Measurements from ENCODE around the gene GCA. TPM values are rescaled to one million over a fixed set of nuclear protein-coding genes. Genes with fewer than 3 reads are reported as not detected.

The GCA gene
- total RNA-seq, 1 donor from 2014 or later = 11.7 TPM

DNA sequence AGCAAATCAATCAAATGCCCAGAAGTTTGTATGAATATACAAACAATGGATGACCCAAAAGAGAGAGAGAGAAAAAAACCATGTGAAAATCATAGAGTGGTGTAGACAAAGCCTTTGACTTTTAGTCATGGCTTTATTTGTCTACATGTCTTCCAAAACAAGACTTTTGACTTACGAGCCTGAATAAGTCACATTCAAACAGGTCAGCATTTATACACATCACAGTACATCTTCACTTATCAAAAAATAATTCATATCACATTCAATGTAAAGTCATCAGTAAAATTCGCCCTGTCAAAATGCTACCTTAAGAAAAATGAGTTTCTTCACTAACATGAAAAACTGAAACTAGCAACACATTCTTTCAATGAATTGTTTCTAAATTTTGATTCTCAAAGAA, 27.3 kb upstream of the GCA start:
- H3K4me3 Mint-ChIP-seq (ENCODE audit: low read depth) = peak overlapping the region; percentile 91
- peaks cover 22% of the 10 kb centered on the region for H3K36me3 Mint-ChIP-seq (ENCODE audit: low read depth)
- no peak for DNase-seq (ENCODE audit: low spot score)
- H3K4me1 Mint-ChIP-seq (ENCODE audit: low read depth) = peaks cover 61% of the 10 kb centered on the region
- H3K9me3 Mint-ChIP-seq = no peaks in the 10 kb centered on the region
- intact Hi-C loops (cut with micrococcal nuclease) = loop anchor here (5.0 to 10.0 kb wide), 5 partner anchors 259 to 1154 kb away; partner anchors contain the start of gene TANK
- H3K27ac Mint-ChIP-seq = peak overlapping the region; percentile 81
- no peaks in the 10 kb centered on the region for H3K27me3 Mint-ChIP-seq (ENCODE audit: low read depth)

DNA sequence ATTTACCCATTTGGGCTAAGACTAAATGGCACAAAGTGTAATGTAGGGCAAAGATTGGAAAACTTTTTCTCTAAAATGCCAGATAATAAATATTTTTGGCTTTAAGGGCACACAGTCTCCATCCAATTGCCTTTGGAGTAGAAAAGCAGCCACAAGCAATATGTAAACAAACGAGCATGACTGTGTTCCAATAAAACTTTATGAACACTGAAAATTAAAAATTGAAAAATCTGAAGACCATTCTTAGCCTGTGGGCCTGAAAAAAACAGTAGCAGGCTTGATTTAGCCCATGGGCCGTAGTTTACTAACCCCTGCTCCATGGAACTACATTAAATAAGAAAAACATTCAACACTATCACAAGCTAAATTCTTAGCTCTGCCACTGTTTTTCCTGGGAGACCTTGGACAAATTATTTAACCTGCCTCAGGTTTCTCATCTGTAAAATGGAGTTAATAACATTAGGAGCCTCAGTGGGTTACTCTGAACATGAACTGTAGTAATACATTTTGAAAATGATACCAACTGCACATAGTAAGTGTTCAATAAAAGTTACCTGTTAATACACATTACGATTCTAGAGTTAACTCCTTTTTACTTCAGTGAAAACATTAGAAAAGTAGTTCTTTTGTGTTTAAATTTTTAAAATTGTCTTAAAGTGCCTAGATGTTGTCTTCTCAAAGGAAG, 26.7 kb upstream of the GCA start:
- Mint-ChIP-seq H3K9me3 (no peaks in the 10 kb centered on the region), H3K27me3 (ENCODE audit: low read depth) (no peaks in the 10 kb centered on the region), H3K27ac (peak overlapping the region; percentile 96), H3K36me3 (ENCODE audit: low read depth) (peaks cover 20% of the 10 kb centered on the region), H3K4me1 (ENCODE audit: low read depth) (peaks cover 58% of the 10 kb centered on the region), H3K4me3 (ENCODE audit: low read depth) (peak overlapping the region; percentile 91)
- intact Hi-C loops (cut with micrococcal nuclease) = loop anchor here (5.0 to 10.0 kb wide), 5 partner anchors 260 to 1155 kb away; partner anchors contain the start of gene TANK
- DNase-seq (ENCODE audit: low spot score) = no peak

DNA sequence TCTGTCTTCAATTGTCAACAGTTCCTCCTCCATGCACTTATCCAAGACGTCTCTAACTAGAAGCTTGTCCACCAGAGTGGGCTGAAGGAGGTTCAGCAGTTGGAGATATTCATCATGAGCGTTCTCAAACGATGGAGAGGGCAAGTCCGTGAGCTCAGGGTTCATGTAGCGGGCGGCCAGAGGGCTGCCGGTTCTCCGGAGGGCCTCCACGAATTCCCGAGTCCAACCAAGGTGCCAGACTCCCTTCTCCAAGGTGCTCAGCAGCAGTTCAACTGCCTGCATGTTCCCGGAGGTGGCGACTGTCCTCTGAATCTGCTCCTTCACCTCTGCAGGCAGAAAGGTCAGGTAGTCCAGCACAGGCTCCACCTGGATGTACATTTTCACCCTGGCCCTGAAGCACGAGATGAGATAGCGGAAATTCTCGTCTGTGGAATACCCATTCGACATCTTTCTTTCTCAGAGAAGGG, 26.0 kb upstream of the GCA start:
- H3K36me3 Mint-ChIP-seq (ENCODE audit: low read depth) = peaks cover 20% of the 10 kb centered on the region

DNA sequence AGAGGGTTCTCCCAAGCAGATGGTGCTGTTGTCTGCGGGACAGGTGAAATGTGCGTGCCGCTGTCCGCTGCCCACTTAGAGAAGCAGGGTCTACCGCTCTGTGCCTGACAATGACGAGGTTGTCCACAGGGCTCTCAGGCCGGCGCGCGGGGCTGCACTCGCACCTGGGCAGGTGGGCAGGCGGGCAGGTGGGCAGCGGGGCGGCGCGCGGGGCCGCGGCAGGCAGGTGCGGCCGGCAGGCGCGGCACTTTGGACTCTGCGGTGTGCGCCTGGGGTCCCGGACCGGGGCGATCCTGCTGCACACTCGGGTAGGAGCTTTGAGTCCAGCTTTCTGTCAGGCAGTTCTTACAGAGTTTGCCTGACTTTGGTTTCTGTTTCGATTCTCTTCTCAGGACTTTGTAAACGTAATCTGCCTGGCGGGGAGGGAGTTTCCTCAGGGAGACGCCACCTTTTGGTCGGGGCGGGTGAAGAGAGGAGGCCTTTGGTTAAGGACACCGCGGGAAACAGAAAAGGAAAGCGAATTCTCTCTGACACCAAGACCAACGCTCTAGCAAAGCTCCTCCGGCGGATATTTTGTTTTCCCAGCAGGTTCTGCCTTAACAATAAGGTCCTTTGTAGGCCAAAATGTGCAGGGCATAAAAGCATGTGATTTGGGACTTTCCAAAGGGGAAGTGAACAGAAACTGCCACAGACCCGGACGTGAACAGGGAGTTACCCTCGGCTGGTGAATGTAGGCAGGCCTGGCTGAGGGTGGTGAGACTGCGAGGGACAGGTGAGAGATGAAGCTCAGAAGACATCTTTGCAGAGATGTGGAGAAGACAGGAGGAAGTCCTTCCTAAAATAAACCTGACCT, 25.4 kb upstream of the GCA start, which contains the start of gene IFIH1:
TSS of gene IFIH1 (minus strand) at position 357 of the 853 bp plus-strand sequence. CDS start 377 bp downstream, outside the sequence.
- Mint-ChIP-seq H3K4me3 (ENCODE audit: low read depth) (peak within 1 kb of the TSS; percentile 91), H3K27me3 (ENCODE audit: low read depth) (no peaks in the 10 kb centered on the region), H3K9me3 (no peaks in the 10 kb centered on the region), H3K4me1 (ENCODE audit: low read depth) (peaks cover 51% of the 10 kb centered on the region), H3K27ac (peak within 1 kb of the TSS; percentile 96), H3K36me3 (ENCODE audit: low read depth) (peaks cover 20% of the 10 kb centered on the region)
- intact Hi-C loops (cut with micrococcal nuclease) = loop anchor here (2.0 to 10.0 kb wide), 6 partner anchors 26 to 1156 kb away; partner anchors contain the start of genes GCA and TANK
- peak; percentile 76 for DNase-seq (ENCODE audit: low spot score)

More for the DNA sequence above, 26.0 kb upstream of the GCA start:
- Mint-ChIP-seq H3K4me1 (ENCODE audit: low read depth) (peaks cover 53% of the 10 kb centered on the region), H3K27me3 (ENCODE audit: low read depth) (no peaks in the 10 kb centered on the region), H3K4me3 (ENCODE audit: low read depth) (peak overlapping the region; percentile 91), H3K27ac (peak overlapping the region; percentile 96), H3K9me3 (no peaks in the 10 kb centered on the region)
- intact Hi-C loops (cut with micrococcal nuclease) = loop anchor here (2.0 to 10.0 kb wide), 6 partner anchors 27 to 1156 kb away; partner anchors contain the start of genes GCA and TANK
- peak; percentile 20 for DNase-seq (ENCODE audit: low spot score)

DNA sequence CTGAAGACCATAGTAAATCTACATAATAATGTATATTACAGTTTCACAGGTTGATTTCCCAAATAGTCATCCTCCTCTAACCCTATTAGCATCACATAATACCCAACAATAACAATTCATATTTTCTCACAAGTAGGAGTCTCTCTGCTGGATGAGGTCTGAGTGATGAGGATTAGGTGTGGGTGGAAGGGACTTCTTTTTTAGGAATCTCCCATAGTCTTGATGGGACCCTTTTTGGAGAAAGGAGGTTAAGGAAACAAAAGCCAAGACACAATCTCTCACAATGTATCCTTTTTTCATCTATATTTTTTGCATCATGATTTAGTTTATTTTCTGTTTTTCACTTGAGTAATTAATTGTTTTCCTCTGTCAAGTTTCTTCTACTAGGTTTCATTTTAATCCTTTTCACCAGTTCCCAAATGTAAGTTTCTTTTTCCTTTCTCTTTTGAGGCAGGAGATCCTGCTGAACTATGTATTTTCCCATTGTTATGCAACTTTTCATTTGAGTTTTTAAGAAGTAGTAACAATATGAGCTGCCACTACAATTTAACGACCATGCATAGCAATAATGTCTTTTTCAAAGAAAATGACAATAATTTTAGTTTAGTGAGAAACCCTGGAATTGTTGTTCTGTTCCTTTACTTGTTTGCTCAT, 22.9 kb upstream of the GCA start:
- intact Hi-C loops (cut with micrococcal nuclease) = no loop called here
- Mint-ChIP-seq H3K27me3 (ENCODE audit: low read depth) (no peaks in the 10 kb centered on the region), H3K36me3 (ENCODE audit: low read depth) (peaks cover 3% of the 10 kb centered on the region), H3K9me3 (no peaks in the 10 kb centered on the region), H3K4me3 (ENCODE audit: low read depth) (no peak overlapping the region), H3K4me1 (ENCODE audit: low read depth) (peaks cover 32% of the 10 kb centered on the region), H3K27ac (no peak overlapping the region)
- no peak for DNase-seq (ENCODE audit: low spot score)

DNA sequence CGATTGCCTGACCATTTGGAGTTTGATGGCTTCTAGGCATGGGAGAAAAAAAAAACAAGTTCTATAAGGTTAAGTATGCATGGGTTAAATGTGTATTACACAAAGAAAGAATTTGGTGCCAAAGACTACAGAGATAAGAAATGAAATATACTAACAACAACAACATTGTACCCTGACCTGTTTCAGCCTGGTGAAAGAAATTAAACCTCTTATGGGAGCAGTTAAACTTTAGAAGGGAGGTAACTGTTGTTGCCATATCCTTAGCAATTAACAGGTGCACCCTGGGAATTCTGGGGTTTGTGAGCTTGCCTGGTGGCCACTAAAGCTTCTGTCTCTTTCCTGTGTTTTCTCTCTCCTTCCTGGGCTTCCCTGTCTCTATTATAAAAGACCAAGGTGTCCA, 19.0 kb upstream of the GCA start:
- H3K27me3 Mint-ChIP-seq (ENCODE audit: low read depth) = no peaks in the 10 kb centered on the region
- H3K27ac Mint-ChIP-seq = no peak overlapping the region
- no peak overlapping the region for H3K4me3 Mint-ChIP-seq (ENCODE audit: low read depth)
- no peaks in the 10 kb centered on the region for H3K36me3 Mint-ChIP-seq (ENCODE audit: low read depth)
- H3K4me1 Mint-ChIP-seq (ENCODE audit: low read depth) = peaks cover 12% of the 10 kb centered on the region
- no peaks in the 10 kb centered on the region for H3K9me3 Mint-ChIP-seq
- intact Hi-C loops (cut with micrococcal nuclease) = no loop called here
- no peak for DNase-seq (ENCODE audit: low spot score)

DNA sequence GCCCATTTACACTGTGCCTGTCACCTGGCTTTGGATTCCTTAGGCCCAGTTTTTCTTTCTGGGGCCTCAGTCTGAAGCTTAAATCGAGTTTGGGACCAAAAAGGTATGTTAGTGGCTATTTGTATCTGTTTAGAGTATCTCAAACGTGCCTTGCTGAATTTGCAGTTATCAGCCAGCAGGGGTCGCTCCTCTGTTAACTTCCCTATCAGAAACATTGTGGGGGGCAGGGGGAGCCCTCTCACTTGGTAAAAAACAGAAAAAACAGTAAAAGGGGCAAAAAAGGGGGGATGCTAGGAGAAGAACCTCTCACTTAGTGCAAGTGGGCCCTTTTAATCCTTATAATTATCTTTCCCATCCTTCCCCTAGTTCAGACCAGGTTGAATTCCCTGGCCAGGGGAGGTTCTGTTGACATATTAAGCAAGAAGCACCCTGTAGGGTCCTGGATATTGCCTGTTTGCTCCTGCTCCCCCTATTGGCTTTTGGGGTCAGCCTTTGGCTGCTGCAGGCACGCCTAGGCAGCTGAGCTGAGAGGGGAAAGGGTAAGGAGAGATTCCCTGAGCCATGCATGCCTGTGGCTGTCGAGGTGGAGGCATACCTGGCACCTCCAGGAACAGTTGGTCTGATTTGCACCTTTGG, 16.7 kb upstream of the GCA start:
- no peaks in the 10 kb centered on the region for H3K36me3 Mint-ChIP-seq (ENCODE audit: low read depth)
- no peaks in the 10 kb centered on the region for H3K27me3 Mint-ChIP-seq (ENCODE audit: low read depth)
- no peak overlapping the region for H3K4me3 Mint-ChIP-seq (ENCODE audit: low read depth)
- no peak for DNase-seq (ENCODE audit: low spot score)
- no peaks in the 10 kb centered on the region for H3K9me3 Mint-ChIP-seq
- H3K4me1 Mint-ChIP-seq (ENCODE audit: low read depth) = peaks cover 2% of the 10 kb centered on the region
- intact Hi-C loops (cut with micrococcal nuclease) = no loop called here
- no peak overlapping the region for H3K27ac Mint-ChIP-seq

DNA sequence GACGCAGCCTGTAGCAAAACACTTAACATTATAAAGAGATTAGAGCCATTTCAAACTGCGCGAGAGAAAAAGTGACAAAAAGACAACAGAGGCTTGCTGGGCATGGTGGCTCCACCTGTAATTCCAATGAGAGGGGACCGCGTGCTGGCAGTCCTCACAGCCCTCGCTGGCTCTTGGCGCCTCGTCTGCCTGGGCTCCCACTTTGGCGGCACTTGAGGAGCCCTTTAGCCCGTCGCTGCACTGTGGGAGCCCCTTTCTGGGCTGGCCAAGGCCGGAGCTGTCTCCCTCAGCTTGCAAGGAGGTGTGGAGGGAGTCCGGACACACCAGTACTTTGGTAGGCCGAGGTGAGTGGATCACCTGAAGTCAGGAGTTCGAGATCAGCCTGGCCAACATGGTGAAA, 16.1 kb upstream of the GCA start:
- Mint-ChIP-seq H3K9me3 (no peaks in the 10 kb centered on the region), H3K4me3 (ENCODE audit: low read depth) (no peak overlapping the region), H3K27me3 (ENCODE audit: low read depth) (no peaks in the 10 kb centered on the region), H3K36me3 (ENCODE audit: low read depth) (no peaks in the 10 kb centered on the region), H3K27ac (no peak overlapping the region), H3K4me1 (ENCODE audit: low read depth) (peaks cover 2% of the 10 kb centered on the region)
- no peak for DNase-seq (ENCODE audit: low spot score)
- intact Hi-C loops (cut with micrococcal nuclease) = no loop called here

DNA sequence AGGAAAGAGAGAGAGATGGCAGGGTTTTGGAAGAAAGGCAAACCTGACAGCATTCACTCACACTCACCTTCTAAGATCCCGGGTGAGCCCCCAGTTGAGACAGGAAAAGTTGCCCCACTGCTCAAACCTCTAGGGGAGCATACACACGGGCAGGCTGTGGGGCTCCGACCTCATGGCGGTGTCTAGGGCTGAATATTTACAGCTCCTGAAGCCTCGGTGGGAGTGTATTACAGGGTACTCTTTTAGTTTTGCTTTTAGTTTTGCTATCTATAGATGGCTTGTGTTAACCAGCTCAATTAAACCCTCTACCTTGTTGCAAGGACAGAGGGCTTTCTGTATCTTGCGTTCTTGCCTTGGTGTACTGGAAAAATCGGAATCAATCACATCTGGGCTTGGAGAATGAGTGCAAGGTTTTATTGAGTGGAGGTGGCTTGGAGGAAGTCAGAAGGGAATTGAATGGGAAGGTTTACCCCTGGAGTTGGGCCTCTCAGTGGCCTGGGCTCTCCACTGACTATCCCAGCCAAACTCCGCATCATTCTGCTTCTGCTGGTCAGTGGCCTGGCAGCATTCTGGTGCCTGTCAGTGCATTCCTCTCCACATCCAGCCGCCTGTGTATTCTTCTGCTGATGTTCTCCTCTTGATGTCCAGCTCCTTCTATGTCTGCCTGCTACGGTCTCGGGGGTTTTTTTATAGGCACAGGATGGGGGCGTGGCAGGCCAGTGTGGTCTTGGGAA, 15.3 kb upstream of the GCA start:
- Mint-ChIP-seq H3K9me3 (no peaks in the 10 kb centered on the region), H3K27me3 (ENCODE audit: low read depth) (no peaks in the 10 kb centered on the region), H3K4me1 (ENCODE audit: low read depth) (peaks cover 2% of the 10 kb centered on the region), H3K36me3 (ENCODE audit: low read depth) (no peaks in the 10 kb centered on the region), H3K27ac (no peak overlapping the region), H3K4me3 (ENCODE audit: low read depth) (no peak overlapping the region)
- DNase-seq (ENCODE audit: low spot score) = no peak
- intact Hi-C loops (cut with micrococcal nuclease) = no loop called here

DNA sequence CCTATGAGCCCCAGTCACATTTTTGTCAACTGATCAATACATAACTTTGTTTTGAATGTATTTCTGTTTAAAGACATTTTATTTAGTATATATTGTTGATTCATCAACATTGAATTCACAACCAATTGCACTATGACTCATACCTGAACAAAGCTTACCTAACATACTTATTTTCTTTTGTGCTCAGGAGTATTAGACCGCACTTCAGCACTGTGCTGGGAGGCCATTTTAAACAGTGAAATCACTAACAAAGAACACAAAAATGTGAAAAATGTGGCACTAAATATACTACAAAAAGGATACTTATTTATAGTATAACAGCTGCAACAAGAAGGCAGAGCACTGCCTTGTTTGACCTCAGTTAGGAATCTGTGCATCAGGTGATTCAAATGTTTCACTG, 13.1 kb upstream of the GCA start:
- DNase-seq (ENCODE audit: low spot score) = no peak
- peaks cover 2% of the 10 kb centered on the region for H3K4me1 Mint-ChIP-seq (ENCODE audit: low read depth)
- intact Hi-C loops (cut with micrococcal nuclease) = no loop called here
- no peaks in the 10 kb centered on the region for H3K27me3 Mint-ChIP-seq (ENCODE audit: low read depth)
- no peaks in the 10 kb centered on the region for H3K9me3 Mint-ChIP-seq
- no peaks in the 10 kb centered on the region for H3K36me3 Mint-ChIP-seq (ENCODE audit: low read depth)
- no peak overlapping the region for H3K4me3 Mint-ChIP-seq (ENCODE audit: low read depth)
- H3K27ac Mint-ChIP-seq = no peak overlapping the region

DNA sequence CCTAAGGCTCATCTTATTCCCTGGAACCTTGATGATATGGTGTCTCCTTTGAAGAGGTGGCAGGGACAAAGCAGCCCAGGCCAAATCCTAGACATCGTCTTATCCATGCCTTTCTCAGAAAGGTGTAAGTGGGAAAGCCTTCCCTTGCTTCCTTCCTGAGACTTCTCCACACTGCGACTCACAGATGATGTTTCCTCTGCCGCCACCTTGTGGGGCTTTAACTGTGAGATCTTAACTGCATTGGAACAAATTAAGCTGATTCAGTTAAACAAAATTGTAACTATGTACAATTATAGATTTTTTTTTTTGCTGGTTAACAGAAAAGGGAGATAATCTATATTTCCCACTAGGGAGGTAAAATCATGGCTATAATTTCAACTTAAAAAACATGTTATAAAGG, 10.0 kb upstream of the GCA start:
- peaks cover 3% of the 10 kb centered on the region for H3K27me3 Mint-ChIP-seq (ENCODE audit: low read depth)
- no peak for DNase-seq (ENCODE audit: low spot score)
- no peak overlapping the region for H3K27ac Mint-ChIP-seq
- no peaks in the 10 kb centered on the region for H3K4me1 Mint-ChIP-seq (ENCODE audit: low read depth)
- intact Hi-C loops (cut with micrococcal nuclease) = no loop called here
- H3K36me3 Mint-ChIP-seq (ENCODE audit: low read depth) = no peaks in the 10 kb centered on the region
- no peaks in the 10 kb centered on the region for H3K9me3 Mint-ChIP-seq
- no peak overlapping the region for H3K4me3 Mint-ChIP-seq (ENCODE audit: low read depth)

DNA sequence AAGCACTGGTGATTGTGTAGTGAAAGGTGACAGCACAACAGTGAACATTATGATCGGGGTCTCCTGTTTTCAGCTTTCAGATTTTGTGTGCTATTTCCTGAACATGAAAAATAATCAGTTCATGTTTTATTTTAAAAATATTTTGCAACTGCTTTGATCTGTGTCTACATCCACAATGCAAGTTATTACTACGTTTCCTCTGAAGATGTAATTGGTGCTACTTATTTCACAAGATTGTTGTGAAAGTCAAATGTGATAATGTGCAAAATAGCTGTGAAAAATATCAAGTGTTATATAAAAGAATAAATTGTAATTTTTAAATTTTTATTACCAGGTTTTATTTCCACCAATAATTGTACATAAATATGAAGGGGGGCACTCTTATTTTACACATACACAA, 6.1 kb upstream of the GCA start:
- Mint-ChIP-seq H3K4me3 (ENCODE audit: low read depth) (no peak overlapping the region), H3K36me3 (ENCODE audit: low read depth) (no peaks in the 10 kb centered on the region), H3K4me1 (ENCODE audit: low read depth) (peaks cover 2% of the 10 kb centered on the region), H3K9me3 (no peaks in the 10 kb centered on the region), H3K27me3 (ENCODE audit: low read depth) (peaks cover 7% of the 10 kb centered on the region), H3K27ac (no peak overlapping the region)
- intact Hi-C loops (cut with micrococcal nuclease) = no loop called here
- no peak for DNase-seq (ENCODE audit: low spot score)

All from activated T-helper 2 cell treated with anti-CD3 and anti-CD28 coated beads, Interferon-gamma antibody, Interleukin-2, Interleukin-4, amounts not matched to agents 10 μg/mL and 5 μg/mL and 100 μg/mL, durations not matched to agents 14 hours and 24 hours and 36 hours (primary cell).